ENCODE data around the gene PPP1R15A.
"Not testable (repeated sequence)": the region's sequence is repeated elsewhere in the genome, so short reads cannot be mapped to it uniquely, and the experiment has no call there.

PPP1R15A gene

DNA sequence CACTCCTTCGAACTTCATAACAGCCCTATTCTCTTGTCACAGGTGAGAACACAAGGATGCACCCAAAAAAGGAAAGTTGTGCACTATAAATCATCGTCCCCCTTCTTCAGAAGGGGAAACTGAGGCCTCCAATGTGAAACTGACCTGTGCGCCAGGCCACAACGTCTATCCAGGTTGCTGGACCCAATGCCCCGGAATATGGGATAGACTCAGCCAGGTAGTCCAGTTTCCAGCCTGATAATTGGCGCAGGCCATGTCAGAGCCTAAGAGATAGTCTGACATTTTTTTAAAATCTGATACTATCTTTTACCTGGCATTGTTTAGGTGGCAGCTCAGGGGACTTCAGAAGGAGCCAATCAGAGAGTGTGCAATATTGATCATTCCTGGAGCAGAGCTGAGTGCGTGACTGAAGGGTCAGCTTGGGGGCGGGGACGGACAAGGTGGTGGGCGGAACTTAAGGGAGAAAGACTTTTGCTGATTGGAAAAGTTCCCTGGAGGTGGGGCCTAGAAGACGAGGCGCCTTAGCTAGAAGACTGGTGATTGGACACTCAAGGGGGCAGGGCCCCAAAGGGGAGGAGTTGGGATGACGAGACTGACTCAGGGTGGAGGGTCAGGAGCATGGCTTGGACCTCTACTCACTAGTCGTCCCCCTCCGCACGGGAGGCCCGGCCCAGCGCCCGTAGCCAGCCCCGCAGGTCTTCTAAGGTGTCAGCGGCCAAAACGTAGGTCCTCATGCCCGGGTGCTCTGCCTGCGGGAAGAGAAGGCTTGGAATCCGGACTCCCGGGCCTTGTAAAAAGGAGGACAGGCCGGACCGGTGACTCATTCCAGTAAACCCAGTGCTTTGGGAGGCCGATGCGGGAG, 12.3 kb upstream of the PPP1R15A start:
- no peak for DNase-seq

- DNase-seq, result no peak
Measured at GRCh38 chr19:48861313-48861712, 10.9 kb upstream of the PPP1R15A start.

GRCh38 chr19:48862827-48863226, 9.4 kb upstream of the PPP1R15A start:
- no peak for DNase-seq

DNA sequence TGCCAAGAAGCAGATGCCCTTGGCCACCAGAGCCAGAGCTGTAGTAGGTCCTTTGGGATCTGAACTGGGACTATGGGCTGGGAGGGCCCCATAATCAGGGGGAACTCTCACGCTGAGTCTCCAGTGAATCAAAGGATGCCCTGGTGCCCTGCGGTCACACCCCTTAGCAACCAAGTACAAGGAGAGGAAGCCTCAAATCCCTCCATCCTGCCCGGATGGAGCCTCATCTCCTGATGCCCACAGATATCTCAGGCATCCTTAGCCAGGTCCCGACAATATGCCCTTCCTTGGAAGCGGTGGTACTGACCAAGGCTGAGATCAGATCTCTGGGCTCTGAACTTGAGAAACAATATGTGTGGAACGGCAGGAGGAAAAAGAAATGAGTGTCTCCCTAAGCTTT, 5.5 kb upstream of the PPP1R15A start:
- DNase-seq, result no peak

DNA sequence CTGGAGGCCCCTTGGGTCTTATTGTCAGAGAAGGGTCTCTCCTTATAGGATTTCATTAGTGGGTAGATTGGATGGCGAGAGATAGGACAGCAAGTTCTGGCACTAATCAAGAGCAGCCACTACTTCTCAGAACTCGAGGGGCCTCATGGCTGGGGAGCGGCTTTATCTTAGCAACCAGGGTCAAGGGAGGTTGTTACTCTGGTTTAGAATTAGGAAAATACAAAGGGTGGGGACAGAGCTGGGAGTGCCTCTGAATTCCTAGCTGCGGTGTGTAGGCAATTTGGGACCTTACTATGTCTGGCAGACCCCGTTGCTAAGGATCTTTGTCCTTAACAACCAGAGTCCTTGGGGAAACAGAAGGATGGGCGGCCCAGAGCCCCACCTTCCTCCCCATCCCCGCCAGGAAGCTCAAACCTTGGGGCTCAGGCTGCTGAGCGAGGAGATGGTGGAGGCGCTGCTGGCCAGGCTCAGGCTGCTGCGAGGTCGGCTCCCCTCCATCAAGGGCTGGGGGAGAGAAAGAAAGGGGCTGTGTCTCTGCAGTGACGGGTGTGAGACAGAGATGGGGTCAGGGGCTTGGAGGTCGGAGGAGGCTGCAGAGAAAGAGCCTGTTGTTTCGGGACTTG, 5.0 kb upstream of the PPP1R15A start:
- DNase-seq, result no peak

- DNase-seq, result no peak
Measured at GRCh38 chr19:48867746-48868113, 4.5 kb upstream of the PPP1R15A start.

DNA sequence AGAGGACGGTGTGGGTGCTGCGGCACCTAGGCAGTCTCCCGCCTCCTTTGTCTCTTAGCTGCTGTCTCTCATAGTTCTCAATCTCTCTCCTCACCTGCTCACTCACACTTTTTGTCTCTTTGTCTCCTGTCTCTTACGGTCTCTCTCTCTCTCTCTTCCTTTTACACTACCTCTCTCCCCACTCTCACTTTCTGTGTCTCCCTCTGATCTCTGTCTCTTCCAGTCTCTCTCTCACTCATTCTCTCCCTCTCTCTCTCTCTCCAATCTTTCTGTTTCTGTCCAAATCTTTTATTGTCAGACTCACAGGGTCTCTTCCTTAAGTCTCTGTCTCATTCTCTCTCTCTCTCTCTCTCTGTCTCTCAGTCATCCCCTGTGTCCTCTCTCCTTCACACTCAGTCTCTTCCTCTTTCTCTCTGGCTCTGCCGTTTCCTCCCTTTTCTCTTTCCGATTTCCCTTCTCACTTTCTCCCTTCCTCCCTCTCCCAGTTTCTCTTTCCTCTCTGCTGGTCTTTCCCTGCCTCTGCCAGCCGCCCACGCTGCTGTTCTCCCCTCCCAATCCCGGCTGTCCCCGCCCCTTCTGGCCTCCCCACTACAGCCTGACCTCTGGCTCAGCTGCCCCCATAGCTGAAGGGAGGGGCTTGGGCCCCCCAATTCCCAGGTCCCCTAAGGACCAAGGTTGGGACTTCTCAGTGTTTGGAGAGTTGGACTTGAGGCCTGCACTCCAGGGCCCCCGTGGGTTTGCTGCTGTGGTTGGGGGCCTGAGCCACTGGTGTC, 3.9 kb upstream of the PPP1R15A start, which contains the start of gene PLEKHA4:
Gene PLEKHA4 (minus strand): TSS at position 504 of the 773 bp plus-strand sequence. CDS start 997 bp downstream, outside the sequence.
- DNase-seq, result no peak

- no peak for DNase-seq
Measured at GRCh38 chr19:48870048-48870447, 2.2 kb upstream of the PPP1R15A start.

DNA sequence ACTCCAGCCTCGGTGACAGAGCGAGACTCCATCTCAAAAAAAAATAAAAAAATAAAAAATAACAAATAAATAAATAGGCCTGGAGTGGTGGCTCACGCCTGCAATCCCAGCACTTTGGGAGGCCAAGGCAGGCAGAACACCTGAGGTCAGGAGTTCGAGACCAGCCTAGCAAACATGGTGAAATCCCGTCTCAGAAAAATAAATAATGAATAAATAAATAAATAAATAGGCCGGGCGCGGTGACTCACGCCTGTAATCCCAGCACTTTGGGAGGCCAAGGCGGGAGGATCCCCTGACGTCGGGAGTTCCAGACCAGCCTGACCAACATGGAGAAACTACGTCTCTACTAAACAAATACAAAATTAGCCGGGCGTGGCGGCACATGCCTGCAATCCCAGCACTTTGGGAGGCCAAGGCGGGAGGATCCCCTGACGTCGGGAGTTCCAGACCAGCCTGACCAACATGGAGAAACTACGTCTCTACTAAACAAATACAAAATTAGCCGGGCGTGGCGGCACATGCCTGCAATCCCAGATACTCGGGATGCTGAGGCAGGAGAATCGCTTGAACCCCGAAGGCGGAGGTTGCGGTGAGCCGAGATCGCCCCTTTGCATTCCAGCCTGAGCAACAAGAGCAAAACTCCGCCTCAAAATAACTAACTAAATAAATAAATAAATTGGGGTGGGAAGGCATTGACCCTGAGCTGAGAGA, 595 bp upstream of the PPP1R15A start:
- DNase-seq, result not testable (repeated sequence)

DNA sequence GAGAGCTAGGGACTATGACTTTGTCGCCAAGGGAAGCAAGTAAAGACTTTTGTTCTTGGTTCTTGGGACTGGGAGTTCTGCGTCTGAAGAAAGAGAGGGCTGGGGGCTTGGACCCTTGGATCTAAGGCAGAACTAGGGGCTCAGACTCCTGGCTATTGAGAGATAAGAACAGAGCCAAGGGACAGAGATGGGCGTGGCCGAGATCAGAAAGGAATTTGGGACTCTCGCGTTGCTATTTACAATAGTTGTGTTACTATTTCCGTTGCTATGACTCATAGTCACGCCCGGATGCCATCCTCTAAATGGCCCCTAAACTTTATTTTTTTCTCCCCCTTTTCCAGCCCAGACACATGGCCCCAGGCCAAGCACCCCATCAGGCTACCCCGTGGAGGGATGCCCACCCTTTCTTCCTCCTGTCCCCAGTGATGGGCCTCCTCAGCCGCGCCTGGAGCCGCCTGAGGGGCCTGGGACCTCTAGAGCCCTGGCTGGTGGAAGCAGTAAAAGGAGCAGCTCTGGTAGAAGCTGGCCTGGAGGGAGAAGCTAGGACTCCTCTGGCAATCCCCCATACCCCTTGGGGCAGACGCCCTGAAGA, 759 bp downstream of the PPP1R15A start:
- DNase-seq, result no peak

- no peak for DNase-seq
Measured at GRCh38 chr19:48873476-48874302, 1.5 kb downstream of the PPP1R15A start.

DNA sequence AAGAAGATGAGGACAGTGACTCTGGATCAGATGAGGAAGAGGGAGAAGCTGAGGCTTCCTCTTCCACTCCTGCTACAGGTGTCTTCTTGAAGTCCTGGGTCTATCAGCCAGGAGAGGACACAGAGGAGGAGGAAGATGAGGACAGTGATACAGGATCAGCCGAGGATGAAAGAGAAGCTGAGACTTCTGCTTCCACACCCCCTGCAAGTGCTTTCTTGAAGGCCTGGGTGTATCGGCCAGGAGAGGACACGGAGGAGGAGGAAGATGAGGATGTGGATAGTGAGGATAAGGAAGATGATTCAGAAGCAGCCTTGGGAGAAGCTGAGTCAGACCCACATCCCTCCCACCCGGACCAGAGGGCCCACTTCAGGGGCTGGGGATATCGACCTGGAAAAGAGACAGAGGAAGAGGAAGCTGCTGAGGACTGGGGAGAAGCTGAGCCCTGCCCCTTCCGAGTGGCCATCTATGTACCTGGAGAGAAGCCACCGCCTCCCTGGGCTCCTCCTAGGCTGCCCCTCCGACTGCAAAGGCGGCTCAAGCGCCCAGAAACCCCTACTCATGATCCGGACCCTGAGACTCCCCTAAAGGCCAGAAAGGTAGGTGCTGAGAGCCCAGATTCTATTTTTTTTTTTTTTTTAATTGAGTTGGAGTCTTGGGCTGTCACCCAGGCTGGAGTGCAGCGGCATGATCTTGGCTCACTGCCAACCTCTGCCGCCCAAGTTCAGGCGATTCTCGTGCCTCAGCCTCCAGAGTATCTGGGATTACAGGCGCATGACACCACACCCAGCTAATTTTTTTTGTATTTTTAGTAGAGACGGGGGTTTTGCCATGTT, 2.3 kb downstream of the PPP1R15A start:
- DNase-seq, result no peak

DNA sequence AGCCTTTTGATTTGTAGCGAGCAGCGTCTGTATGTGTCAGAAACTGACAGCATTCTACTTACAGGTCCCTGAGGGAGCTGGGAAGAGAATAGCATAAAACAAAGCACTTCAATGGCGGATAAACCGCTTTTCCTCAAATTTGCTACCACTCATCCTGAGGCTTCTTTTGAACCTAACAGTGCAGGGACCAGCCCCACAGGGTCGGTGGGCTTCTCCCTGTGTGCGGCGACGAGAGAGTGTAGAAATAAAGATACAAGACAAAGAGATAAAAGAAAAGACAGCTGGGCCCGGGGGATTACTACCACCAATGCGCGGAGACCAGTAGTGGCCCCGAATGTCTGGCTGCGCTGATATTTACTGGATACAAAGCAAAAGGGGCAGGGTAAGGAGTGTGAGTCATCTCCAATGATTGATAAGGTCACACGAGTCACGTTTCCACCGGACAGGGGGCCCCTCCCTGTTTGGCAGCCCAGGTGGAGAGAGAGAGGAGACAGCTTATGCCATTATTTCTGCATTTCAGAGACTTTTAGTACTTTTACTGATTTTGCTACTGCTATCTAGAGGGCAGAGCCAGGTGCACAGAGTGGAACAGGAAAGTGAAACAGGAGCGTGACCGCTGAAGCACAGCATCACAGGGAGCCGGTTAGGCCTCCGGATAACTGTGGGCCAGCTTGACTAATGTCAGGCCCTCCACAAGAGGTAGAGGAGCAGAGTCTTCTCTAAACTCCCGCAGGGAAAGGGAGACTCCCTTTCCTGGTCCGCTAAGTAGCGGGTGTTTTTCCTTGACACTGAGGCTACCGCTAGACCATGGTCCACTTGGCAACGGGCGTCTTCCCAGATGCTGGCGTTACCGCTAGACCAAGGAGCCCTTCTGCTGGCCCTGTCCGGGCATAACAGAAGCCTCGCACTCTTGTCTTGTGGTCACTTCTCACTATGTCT, 4.1 kb downstream of the PPP1R15A start:
- DNase-seq, result not testable (repeated sequence)

DNA sequence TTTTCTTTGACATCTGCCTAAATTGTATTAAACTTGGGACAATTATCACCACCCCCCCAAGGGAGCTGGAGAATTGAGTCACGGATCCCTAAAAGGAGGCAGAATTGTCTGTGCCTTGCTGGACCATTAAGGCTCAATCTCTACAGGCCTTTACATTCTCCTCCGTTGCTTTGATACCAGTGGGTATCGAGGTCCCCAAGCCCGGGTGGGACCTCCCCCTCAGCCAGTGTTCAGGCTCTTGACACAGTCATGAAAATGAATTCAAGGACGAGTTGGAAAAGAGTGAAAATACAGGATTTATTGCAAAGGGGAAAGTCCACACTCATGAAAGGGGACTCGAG, 5.6 kb downstream of the PPP1R15A start:
- DNase-seq, result no peak

DNA sequence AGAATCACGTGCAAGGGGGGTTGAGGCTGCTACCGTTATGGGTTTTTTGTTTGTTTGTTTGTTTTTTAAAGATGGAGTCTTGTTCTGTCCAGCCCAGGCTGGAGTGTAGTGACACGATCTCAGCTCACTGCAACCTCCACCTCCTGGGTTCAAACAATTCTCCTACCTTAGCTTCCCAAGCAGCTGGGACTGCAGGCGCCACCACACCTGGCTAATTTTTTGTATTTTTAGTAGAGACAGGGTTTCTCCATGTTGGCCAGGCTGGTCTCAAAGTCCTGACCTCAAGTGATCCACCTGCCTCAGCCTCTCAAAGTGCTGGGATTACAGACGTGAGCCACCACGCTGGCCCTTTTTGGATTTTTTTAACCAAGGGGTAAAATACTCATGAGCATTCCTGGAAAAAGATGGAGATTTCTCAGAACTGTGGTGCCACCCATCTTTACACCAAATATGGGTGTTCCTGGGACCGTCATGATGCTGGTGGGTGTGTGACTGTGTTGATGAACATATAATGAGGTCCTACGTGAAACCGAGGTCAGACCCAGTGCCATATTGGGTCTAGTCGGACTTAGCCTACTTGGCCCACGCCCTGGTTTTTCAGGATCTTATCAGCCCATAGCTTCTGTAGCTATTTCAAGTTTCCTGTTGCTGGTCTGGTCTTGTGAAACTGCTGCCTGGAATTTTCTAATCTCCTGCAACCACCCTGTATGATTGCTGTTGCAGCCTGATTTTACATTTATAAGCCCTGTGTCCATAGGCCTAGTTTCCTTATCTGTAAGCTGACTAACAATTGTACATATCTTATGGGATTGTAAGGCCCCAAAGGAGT, 6.2 kb downstream of the PPP1R15A start:
- DNase-seq, result no peak

GRCh38 chr19:48879025-48879637, 6.9 kb downstream of the PPP1R15A start:
- no peak for DNase-seq

DNA sequence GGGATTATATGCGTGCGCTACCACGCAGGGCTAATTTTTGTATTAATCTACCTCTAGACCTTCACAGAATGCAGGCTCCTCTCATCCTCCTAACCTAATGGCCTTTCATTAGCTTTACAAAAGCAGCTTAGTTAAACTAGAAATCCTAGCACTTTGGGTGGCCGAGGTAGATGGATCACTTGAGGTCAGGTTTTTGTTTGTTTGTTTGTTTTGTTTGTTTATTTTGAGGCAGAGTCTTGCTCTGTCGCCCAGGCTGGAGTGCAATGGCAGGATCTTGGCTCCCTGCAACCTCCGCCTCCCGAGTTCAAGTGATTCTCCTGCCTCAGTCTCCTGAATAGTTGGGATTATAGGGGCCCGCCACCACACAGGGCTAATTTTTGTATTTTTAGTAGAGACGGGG, 7.5 kb downstream of the PPP1R15A start:
- not testable (repeated sequence) for DNase-seq
